HG03575 (cell line): ENCODE results near the gene RO60.

Source experiments
- ATAC-seq: cut with Tn5 transposase; IDR thresholded peaks from one replicate; pipeline ENCODE4 v1.9.1; 2021; ENCODE audit not compliant: unreplicated experiment, insufficient number of reproducible peaks, low FRiP score; ENCODE audit errors: extremely low read depth

The RO60 gene

DNA sequence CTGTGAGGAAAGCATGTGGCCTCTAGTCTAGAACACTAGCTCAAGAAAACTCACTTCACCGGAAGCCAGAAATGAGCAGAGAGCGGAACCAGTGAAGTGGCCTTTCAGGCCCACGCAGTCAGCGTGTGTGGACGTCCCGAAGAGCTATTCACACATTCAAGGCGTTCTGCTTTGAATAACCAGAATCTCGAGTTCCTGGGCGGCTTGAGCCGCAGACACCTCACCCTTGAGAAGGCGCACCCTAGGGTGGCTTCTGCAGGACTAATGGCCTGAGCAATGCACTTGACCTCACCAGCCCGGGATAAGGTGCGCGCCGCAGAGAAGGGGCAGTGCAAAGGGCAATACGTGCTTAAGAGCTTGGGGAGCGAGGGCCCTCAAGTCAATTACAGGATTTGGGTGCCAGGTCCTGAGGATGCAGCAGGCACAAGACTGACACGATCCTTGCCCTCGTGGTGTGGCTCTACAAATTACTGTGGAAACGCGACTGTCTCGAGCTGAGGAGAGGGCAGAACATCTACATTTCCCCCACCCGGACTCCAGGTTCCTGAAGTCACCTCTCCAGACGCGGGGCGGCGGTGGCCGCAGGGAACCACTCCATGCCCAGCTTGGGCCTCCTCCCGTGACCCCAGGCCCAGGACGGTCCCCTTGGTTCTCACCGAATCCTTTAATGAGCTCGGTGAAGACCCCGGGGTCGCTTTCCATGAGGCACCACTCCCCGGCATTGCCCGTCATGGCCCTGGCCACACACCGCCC lies 707 bp upstream of the RO60 start:
- ATAC-seq, result peak; percentile 27

DNA sequence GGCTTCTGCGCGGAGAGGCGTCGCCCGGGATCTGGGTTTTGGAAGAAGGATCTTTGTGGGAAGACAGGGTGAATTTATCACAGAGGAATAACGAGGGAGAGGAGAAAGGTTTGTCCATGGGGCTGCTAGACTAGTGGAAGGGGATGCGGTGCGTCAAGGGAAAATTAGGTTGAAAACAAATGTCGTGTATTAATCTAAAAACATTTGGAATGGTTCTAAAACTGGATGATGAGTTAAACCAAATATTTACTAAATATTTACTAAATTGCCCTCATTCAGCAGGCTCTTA lies 647 bp downstream of the RO60 start:
- ATAC-seq, result no peak

DNA sequence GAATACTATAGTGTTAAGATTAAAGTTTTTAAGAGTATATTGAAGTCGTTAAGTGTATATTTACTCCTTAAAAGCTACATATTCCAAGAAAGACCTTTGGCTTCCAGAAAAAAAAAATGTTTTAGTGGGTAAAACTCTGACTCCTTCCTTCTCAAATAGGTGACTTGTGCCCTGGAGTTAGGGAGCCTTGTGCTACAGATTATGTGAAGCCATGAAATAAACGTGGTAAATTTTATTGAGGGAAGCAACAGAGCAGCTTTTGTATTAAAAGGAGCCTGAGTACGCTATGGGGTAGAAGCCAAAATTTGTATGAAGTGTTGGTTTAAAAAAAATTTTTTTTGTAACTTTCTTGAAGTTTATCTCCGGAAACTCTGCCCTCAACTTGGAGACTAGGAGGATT lies 994 bp downstream of the RO60 start:
- ATAC-seq, result no peak

DNA sequence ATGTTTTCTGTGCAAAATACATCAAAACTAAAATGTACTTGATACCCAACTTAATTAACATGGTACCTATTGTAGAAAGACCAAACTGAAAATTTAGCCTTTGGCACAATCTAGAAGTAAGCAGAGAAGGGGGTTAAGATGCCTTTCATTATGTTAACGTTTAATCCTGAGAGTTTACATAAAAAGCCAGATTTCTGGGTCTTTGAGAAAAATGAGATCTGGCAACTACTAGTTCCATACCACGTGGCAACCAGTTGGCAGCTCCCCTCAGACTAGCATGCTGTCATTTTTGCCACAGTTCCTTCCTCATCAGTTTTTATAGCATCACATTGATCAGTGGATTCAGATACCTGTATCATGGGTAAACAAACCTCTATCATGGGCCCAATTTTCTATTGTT lies 1.5 kb downstream of the RO60 start:
- no peak for ATAC-seq

DNA sequence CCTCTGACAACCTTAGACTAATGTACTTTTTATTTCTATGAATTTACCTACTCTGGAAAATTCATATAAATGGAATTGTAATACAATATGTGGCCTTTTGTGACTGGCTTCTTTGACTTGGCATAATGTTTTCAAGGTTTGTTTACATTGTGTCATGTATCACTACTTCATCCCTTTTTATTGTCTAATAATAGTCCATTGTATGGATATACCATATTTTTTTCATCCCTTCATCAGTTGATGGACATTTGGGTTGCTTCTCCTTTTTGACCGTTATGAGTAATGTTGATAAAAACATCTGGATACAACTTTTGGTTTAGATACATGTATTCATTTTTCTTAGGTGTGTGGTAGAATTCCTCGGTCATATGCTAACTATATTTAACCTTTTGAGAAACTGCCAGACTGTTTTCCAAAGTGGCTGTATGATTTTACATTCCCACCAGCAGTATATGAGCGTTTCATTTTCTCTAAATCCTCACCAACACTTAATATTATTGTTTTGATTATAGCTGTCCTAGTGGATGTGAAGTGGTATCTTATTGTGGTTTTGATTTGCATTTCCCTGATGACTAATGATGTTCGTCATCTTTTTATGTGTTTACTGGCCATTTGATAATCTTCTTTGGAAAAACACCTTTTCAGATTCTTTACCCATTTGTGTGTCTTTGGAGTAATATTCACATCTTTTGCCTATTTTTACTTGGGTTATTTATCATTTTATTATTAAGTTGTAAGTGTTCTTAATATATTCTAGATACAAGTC lies 3.5 kb downstream of the RO60 start:
- no peak for ATAC-seq

DNA sequence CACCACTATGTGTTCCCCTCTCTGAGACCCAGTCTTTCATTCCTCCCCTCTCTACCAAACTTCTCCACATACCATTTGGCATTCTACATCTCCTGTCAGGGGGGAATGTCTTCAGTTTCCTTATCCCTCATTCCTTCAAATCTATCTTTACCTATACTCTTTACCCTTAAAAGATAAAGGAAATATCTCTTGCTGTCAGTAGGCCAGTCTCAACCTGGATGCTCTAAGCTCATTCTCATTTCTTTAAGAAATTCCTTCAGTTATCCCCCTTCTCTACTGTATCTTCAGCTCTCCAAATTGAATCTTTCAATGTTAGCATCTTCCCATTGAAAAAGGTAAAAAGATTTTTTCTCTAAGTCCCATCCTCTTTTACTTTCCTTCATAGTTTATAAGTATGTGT lies 6.5 kb downstream of the RO60 start:
- no peak for ATAC-seq

DNA sequence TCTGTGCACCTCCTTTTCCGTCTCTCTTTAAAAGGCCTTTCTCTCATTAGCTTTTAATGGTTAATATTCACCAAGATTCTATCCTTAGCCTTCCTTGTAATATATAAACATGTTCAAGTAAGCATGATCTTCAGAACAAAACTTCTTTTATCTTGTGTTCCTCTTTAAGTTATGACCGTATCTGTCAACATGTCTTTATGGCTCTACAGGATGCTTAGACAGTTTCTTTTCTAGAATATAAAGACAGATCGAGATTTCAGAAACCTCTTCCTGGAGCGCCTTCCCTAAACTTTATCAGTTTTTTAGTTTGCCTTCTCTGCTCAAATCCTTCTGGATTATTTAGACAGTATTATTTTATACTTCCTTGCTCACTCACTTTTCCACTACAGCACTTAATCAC lies 7.2 kb downstream of the RO60 start:
- no peak for ATAC-seq

DNA sequence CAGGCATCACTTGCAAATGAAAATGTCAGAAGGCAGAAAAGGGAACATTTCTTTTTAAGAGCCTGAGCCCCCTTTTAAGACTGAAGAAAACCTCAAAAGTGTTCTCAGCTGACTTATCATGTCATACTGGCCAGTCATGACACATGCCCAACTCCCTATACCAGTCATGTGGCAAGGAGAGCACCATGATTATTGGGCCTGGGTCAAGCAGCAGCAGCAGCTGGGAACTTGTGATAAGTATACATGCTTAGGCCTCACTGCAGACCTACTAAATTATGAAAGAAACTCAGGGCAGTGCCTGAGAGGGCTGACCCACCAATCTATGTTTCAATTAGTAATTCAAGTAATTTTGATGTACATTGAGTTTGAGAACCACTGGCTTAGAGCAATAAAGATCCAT lies 8.6 kb downstream of the RO60 start:
- no peak for ATAC-seq

DNA sequence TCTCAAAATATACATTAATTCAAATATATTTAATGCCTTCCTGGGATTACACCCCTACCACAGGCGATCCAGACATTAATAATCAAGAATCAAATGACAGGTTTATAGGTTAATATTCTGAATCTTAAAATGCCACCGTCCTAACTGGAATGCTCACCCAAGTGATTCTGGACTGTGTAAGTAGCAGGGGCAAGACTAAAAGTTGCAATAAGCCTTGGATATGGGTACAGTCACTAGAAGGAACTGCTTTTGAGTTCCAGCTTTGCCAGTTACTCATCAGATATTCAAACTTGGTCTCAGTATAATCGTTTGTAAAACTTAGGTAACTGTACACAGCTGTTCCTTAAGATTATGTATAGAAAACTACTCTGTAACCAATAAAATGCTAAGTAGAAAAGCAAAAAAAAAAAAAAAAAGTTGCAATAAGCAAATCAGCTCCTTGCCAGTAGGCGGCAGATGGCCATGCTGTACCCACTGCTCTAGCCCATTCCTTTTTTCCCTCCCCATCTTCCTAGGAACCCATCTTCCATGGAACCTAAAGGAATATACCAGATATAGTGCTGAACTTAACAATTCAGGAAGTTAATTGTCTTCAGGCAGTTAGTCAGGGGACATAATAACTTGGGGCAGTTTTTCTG lies 10.5 kb downstream of the RO60 start:
- no peak for ATAC-seq

DNA sequence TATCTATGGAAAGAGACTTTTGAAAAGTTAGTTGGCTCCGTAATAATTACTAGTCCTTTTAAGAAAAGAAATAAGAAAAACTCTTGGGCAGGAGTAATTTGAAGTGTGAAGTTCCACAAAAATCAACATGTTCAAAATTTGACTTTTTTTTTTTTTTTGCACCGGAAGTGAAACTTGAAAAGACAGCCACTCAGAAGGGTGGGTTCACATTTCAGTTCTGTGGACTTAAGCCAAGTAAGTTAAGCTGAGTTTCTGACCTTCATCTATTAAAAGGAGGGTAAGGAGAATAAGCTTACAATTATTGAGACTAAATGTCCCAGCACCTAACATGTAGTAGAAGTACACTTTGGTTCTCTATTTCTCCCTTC lies 11.0 kb downstream of the RO60 start:
- no peak for ATAC-seq

DNA sequence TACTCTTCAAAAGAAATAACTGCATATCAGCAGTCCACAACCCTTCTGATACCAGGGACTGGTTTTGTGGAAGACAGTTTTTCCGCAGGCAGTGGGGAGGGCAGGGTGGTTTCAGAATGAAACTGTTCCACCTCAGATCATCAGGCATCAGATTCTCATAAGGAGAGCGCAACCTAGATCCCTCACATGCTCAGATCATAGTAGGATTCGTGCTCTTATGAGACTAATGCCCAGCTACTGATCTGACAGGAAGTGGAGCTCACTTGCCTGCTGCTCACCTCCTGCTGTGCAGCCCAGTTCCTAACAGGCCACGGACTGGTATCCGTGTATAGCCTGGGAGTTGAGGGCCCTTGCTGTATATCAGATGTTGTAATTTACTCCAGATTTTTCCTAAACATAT lies 11.5 kb downstream of the RO60 start:
- peak; percentile 32 for ATAC-seq

DNA sequence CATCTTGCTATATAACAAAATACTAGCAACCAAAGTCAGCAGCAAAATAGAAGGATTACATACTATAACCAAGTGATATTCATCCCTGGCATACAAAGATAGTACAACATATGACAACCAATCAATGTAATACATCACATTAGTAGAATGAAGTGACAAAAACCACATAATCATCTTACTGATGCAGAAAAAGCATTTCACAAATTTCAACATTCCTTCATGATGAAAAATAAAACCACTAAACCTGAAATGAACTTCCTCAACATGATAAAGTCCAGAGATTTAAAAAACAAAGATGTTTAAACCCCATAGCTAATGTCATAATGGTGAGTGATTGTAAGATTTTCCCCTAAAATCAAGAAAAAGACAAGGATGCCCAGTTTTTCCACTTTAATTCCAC lies 18.6 kb downstream of the RO60 start:
- no peak for ATAC-seq

DNA sequence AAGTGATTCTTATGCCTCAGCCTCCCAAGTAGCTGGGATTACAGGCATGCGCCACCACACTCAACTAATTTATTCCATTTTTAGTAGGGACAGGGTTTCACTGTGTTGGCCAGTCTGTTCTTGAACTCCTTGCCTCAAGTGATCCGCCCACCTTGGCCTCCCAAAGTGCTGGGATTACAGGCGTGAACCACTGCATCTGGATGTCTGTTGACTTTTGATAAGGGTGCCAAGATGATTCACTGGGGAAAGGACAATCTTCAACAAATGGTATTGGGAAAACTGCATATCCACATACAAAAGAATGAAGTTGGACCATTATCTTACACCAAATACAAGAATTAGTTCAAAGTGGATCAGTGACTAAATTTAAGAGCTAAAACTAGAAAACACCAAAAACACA lies 19.8 kb downstream of the RO60 start:
- no peak for ATAC-seq

DNA sequence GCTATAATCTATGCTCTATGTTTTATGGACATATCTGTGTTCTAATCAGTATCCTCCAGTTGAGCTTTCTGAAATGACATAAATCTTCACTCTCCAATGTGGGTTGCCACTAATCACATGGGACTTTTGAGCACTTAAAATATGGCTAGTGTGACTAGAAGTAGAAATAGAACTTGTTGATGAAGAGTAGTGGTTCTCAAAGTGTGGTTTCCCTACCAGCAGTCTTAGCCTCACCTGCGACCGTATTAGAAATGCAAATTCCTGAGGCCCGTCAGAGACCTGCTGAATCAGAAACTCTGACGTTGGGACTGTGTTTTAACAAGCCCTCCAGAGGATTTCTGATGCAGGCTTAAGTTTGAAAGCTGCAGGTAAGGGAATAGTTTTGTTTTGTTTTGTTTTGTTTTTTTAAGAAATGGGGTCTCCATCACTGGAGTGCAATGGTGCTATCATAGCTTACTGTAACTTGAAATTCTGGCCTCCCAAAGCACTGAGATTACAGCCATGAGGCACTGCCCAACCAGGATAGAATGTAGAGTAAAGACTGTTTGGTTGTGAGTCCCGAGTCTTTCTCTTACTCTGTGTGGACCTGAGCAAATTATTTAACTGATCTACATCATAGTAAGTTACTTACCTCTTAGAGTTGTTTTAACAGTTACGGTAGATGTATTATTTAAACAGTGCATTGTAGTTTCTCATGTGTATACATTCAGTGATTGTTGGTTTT lies 24.1 kb downstream of the RO60 start:
- ATAC-seq, result peak; percentile 83

DNA sequence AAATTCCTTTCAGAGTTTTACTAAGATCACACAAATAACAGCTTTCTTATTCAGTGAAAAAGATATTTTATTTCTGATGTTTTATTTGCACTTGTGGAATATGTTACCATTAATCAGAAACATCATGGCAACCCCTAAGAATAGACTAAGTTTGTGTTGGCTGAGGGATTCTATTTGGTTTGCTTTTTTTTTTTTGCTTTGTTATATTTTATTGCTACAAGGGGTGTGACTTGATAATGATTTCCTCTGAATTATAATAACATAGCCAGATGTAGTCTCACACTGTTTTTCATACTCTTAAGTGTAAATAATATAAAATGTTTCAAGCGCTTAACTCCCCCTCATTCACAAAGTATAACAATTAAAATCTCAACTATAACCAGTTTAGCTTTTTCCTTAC lies 25.9 kb downstream of the RO60 start:
- no peak for ATAC-seq

DNA sequence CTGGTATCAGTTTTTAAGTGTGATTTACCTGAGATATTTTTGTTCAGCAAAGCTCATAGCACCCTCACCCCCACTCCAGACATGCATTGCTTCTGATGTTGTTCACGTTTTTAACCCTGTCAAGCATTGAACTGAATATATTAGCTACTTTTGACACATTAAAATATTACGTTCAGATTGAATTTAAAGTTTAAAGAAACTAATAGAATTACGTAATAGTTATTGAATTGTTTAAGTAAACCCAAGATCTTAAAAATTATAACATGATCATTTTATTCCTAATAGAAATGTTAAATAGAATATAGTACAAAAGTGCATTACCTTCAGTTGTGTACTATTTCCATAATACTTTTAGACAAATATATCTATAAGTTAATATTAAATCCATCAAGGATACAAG lies 26.9 kb downstream of the RO60 start:
- ATAC-seq, result no peak

DNA sequence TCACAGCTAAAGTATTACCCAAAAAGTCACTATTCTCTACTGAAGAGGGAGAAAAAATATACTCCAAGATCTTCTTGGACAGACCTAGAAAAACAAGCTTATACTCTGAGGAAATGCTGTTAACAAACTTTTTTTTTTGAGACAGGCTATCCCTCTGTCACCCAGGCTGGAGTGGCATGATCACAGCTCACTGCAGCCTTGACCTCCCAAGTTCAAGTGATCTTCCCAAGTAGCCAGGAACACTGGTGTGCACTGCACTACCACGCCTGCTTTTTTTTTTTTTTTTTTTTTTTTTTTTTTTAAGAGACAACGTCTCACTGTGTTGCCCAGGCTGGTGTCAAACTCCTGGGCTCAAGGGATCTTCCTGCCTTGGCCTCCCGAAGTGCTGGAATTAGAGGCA lies 28.5 kb downstream of the RO60 start:
- ATAC-seq, result no peak

DNA sequence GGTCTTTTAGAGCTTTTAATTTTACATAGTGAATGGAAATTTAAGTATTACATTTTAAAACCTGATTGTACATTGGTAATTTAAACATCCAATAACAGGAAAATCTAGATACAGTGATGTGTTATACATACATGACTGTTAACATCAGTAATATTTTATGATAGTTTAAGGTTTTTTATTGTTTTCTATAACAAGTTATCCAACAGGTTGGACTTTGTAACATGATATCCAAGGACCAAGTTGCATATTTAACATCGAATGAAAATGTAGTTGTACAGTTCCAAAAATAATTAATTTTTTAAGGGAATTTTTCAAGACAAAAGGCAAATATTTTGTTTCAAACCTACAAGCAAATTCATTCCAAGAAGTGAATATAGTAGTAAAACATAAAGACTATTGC lies 31.5 kb downstream of the RO60 start:
- ATAC-seq, result no peak

DNA sequence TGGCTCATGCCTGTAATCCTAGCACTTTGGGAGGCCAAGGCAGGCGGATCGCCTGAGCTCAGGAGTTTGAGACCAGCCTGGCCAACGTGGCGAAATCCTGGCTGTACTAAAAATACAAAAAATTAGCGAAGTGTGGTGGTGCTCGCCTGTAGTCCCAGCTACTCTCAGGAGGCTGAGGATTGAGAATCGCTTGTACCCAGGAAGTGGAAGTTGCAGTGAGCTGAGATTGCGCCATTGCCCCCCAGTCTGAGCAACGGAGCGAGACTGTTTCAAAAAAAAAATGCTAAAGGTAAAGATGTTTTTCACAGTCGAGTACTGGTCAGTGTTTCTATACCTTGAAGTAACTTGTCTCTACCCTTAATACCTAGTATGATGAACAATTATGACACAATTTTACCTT lies 34.7 kb downstream of the RO60 start:
- ATAC-seq, result no peak

DNA sequence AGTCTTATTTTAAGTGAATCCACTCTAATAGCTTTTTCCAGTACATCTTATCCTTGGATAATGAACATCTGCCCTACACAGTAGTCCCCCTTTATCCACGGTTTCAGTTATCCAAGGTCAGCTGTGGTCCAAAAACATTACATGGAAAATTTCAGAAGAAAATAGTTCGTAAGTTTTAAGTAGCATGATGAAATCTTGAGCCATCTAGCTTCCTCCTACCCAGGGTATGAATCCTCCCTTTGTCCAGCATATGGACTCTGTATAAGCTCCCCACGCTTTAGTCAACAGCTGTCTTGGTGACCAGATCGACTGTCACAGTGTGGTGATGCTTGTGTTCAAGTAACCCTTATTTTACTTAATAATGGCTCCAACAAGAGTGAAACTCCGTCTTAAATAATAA lies 43.2 kb downstream of the RO60 start:
- no peak for ATAC-seq
